OCI-LY1 (cell line): ENCODE results near the gene CELF4.

ENCODE experiments used
- H2AFZ ChIP-seq: fragments of 200-600 bp; sonication (generic), shearing (Covaris generic); 2 replicates; pipeline ENCODE4 v1.6.0; 2014; ENCODE audit warnings: antibody characterized with exemption, mild to moderate bottlenecking, low read length
- H3F3A ChIP-seq: fragments of 200-600 bp; sonication (generic), shearing (Covaris generic); 2 replicates; pipeline ENCODE4 v1.6.0; 2014; ENCODE audit warnings: mild to moderate bottlenecking, antibody characterized with exemption, low read length, moderate library complexity; ENCODE audit not compliant: insufficient read depth
- H3K27ac ChIP-seq: fragments of 200-600 bp; sonication (generic); 2 replicates; pipeline ENCODE4 v1.5.1; 2014; ENCODE audit warnings: low read length, mixed run types, mild to moderate bottlenecking, low read depth; ENCODE audit not compliant: poor library complexity, severe bottlenecking
- H3K27me3 ChIP-seq: fragments of 200-600 bp; sonication (generic); 2 replicates; pipeline ENCODE4 v1.6.0; 2014; ENCODE audit warnings: antibody characterized with exemption, mild to moderate bottlenecking, low read length, moderate library complexity; ENCODE audit not compliant: insufficient read depth
- H3K36me3 ChIP-seq: fragments of 200-600 bp; sonication (generic); 2 replicates; pipeline ENCODE4 v1.6.1; 2014; ENCODE audit warnings: mild to moderate bottlenecking, antibody characterized with exemption, low read length, moderate library complexity, mixed read lengths; ENCODE audit not compliant: insufficient read depth
- H3K4me1 ChIP-seq: fragments of 200-600 bp; sonication (generic); 2 replicates; pipeline ENCODE4 v1.5.1; 2014; ENCODE audit warnings: mild to moderate bottlenecking, low read length, moderate library complexity; ENCODE audit not compliant: insufficient read depth, severe bottlenecking
- H3K4me2 ChIP-seq: fragments of 200-600 bp; sonication (generic), shearing (Covaris generic); 2 replicates; pipeline ENCODE4 v1.6.1; 2014; ENCODE audit warnings: low read length
- H3K4me3 ChIP-seq: fragments of 200-600 bp; sonication (generic); 2 replicates; pipeline ENCODE4 v1.5.1; 2014; ENCODE audit warnings: low read length, low read depth, mild to moderate bottlenecking, mixed read lengths; ENCODE audit not compliant: poor library complexity, severe bottlenecking
- H3K79me2 ChIP-seq: fragments of 200-600 bp; shearing (Covaris generic); 2 replicates; pipeline ENCODE4 v1.6.1; 2016; ENCODE audit warnings: mixed run types, low read length, mixed read lengths; ENCODE audit not compliant: insufficient read depth
- H3K9ac ChIP-seq: fragments of 200-600 bp; sonication (generic), shearing (Covaris generic); 2 replicates; pipeline ENCODE4 v1.6.1; 2014; ENCODE audit warnings: mild to moderate bottlenecking, low read length, mixed read lengths
- H3K9me2 ChIP-seq: fragments of 200-600 bp; sonication (generic), shearing (Covaris generic); 2 replicates; pipeline ENCODE4 v1.6.1; 2014; ENCODE audit warnings: low read depth, mild to moderate bottlenecking, low read length, mixed read lengths
- H3K9me3 ChIP-seq: fragments of 200-600 bp; shearing (Covaris generic); 2 replicates; pipeline ENCODE4 v1.6.1; 2014; ENCODE audit warnings: low read length, mixed read lengths
- H4K20me1 ChIP-seq: fragments of 200-600 bp; sonication (generic), shearing (Covaris generic); 2 replicates; pipeline ENCODE4 v1.6.0; 2016; ENCODE audit warnings: mild to moderate bottlenecking, low read length; ENCODE audit not compliant: insufficient read depth
- EZH2 ChIP-seq: fragments of 200-600 bp; sonication (generic), shearing (Covaris generic); IDR thresholded peaks from 2 replicates; pipeline ENCODE4 v1.8.0; 2017; ENCODE audit warnings: borderline replicate concordance, mixed run types, mild to moderate bottlenecking, antibody characterized with exemption, low read length, moderate library complexity, mixed read lengths
- TF ChIP-seq, protein P1 (sequence below): fragments of 200-600 bp; sonication (generic), shearing (Covaris generic); IDR thresholded peaks from 2 replicates; pipeline ENCODE4 v1.5.1; 2017; ENCODE audit warnings: mild to moderate bottlenecking, antibody characterized with exemption, low read length, moderate library complexity, mixed read lengths

CELF4 gene

DNA sequence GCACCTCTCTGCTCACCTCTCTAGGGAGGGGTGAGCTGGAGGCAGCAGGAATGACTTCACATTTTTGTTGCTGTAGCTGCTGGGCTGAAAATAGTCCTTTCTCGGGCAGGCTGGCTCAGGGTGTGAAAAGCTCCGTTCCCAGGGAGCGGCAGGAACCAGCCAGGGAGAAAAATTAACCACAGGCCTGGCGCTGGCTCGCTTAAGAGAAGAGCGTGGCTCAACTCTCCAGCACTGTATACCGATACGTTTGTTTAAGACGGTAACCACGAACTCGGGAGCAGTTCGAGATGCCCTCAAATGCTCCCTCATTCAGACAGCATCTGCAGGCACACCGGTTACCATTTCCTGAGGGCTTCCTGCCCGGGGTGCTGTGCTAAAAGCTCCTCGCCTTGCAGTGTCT lies 129.6 kb downstream of the CELF4 start:
- TF ChIP-seq, protein P1, sequence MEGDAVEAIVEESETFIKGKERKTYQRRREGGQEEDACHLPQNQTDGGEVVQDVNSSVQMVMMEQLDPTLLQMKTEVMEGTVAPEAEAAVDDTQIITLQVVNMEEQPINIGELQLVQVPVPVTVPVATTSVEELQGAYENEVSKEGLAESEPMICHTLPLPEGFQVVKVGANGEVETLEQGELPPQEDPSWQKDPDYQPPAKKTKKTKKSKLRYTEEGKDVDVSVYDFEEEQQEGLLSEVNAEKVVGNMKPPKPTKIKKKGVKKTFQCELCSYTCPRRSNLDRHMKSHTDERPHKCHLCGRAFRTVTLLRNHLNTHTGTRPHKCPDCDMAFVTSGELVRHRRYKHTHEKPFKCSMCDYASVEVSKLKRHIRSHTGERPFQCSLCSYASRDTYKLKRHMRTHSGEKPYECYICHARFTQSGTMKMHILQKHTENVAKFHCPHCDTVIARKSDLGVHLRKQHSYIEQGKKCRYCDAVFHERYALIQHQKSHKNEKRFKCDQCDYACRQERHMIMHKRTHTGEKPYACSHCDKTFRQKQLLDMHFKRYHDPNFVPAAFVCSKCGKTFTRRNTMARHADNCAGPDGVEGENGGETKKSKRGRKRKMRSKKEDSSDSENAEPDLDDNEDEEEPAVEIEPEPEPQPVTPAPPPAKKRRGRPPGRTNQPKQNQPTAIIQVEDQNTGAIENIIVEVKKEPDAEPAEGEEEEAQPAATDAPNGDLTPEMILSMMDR = no peak
- no peak for TF ChIP-seq EZH2
- H4K20me1 ChIP-seq = no peaks in the 10 kb centered on the region
- no peaks in the 10 kb centered on the region for H3K27me3 ChIP-seq
- no peaks in the 10 kb centered on the region for H3K4me1 ChIP-seq
- H3K4me3 ChIP-seq = no peak overlapping the region
- H3K9ac ChIP-seq = no peak overlapping the region
- H3K79me2 ChIP-seq = no peaks in the 10 kb centered on the region
- H3K4me2 ChIP-seq = no peak overlapping the region
- H3K9me2 ChIP-seq = no peaks in the 10 kb centered on the region
- no peaks in the 10 kb centered on the region for H3K9me3 ChIP-seq
- no peaks in the 10 kb centered on the region for H3F3A ChIP-seq
- no peaks in the 10 kb centered on the region for H3K36me3 ChIP-seq
- H2AFZ ChIP-seq = no peak overlapping the region
- no peak overlapping the region for H3K27ac ChIP-seq

DNA sequence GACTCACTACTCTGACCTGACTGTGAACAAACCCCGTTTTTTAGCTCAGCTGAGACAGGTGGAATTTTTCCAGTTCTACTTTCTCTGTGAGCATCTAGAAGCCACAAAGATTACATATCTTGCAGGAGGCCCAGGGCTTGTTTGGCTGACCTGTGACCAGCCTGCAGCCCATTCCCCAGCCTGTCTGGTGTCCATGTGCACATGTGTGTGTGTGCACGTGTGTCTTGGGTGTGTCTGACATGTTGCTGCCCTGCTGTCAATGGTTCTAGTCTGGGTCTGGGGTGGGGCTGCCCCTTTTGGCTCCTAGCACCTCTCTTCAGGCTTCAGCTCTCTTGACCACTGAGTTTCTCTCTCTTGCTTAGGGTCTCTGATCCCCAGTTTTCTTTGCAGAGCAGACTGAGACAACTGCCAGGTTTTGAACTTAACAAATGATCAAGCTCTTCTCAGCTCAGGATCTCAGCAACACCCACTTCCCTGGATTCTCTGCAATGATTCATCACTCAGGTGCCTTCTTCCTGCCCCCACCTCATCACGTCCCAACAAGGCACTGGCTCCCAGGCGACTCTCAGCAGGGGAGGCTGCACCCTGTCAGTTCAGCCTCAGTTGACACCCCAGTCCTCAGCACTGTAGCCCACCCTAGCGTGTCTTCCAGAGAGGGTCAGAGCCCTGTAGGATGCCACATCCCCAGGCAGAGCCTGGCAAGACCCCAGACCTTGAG lies 130.3 kb downstream of the CELF4 start:
- H3F3A ChIP-seq = no peaks in the 10 kb centered on the region
- TF ChIP-seq, protein P1 = no peak
- no peak for TF ChIP-seq EZH2
- no peak overlapping the region for H3K4me2 ChIP-seq
- no peaks in the 10 kb centered on the region for H4K20me1 ChIP-seq
- H3K79me2 ChIP-seq = no peaks in the 10 kb centered on the region
- no peak overlapping the region for H3K9ac ChIP-seq
- H3K4me3 ChIP-seq = no peak overlapping the region
- H3K27me3 ChIP-seq = no peaks in the 10 kb centered on the region
- H3K4me1 ChIP-seq = no peaks in the 10 kb centered on the region
- no peak overlapping the region for H2AFZ ChIP-seq
- H3K9me3 ChIP-seq = no peaks in the 10 kb centered on the region
- no peaks in the 10 kb centered on the region for H3K9me2 ChIP-seq
- H3K27ac ChIP-seq = no peak overlapping the region
- no peaks in the 10 kb centered on the region for H3K36me3 ChIP-seq

DNA sequence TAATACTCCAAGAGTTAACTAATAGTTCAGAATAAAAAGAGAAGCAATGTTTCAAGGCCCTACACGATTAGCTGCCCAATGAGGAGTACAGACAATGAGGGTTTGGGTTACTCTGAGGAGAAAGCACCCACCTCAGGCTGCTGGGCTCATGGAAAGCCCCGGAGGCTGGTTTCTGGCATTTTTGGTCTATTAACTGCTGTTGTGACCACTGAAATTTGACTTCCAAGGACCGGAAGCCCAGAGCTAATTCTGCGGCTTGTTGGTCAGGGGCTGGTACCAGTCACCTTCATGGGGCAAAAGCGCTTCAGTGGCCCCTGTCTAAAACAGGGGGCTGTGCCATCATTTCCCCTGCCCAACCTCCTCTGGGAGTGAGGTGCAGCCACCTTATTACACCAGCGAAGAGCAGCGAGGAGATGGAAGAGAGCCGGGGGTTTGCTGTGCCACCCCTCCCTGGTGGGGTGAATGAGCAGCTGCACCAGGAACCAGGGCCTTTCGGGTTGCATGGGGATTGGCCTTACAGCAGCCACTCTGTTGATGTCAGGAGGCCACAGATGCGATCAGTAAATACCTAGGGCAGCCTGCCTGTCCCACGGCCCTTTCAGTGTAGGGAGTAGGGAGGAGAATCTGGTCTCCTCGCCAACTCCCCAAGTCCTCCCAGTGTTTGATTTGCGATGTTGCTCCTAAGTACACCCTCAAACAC lies 131.3 kb downstream of the CELF4 start:
- Histone ChIP-seq H2AFZ (no peak overlapping the region), H3F3A (no peaks in the 10 kb centered on the region), H3K9ac (no peak overlapping the region), H3K4me1 (no peaks in the 10 kb centered on the region), H3K27me3 (no peaks in the 10 kb centered on the region), H3K9me3 (no peaks in the 10 kb centered on the region), H3K36me3 (no peaks in the 10 kb centered on the region), H3K4me3 (no peak overlapping the region), H3K79me2 (no peaks in the 10 kb centered on the region), H3K27ac (no peak overlapping the region), H4K20me1 (no peaks in the 10 kb centered on the region), H3K4me2 (no peak overlapping the region), H3K9me2 (no peaks in the 10 kb centered on the region)
- no peak for TF ChIP-seq EZH2
- TF ChIP-seq, protein P1 = no peak
